Sciatic nerve (tissue), 2 donors: ENCODE results near the gene BABAM2. TPM values are rescaled to one million over a fixed set of nuclear protein-coding genes. Genes with fewer than 3 reads are reported as not detected.
"Not testable (repeated sequence)": the region's sequence is repeated elsewhere in the genome, so short reads cannot be mapped to it uniquely, and the experiment has no call there.

Experiments
- ATAC-seq: fragments of 200-7000 bp; cut with Tn5 transposase; one replicate; pipeline ENCODE4 v1.9.1; 2020; ENCODE audit warnings: mild to moderate bottlenecking, moderate library complexity
- DNase-seq: peaks from one replicate; pipeline ENCODE4 v3.0.0-alpha.2; 2020; ENCODE audit warnings: low spot score
- intact Hi-C: fragments of 100-400 bp; cut with DNase I; formaldehyde crosslinking; loops from one replicate; pipeline ENCODE4 v1.14.2; 2022
- total RNA-seq: library from RNA; stranded (reverse); fragmentation: NEBNext Ultra II Directional; extraction: Animal tissue kit (Norgen Biotek cat#: 25700); gene quantifications from one replicate; pipeline ENCODE4 v1.2.1, GENCODE V29; 2021
- donor health status: DM: no; HTN: no; CAD: no.
- donor health status: DM: no; HTN: no; CAD: no.

The BABAM2 gene
- total RNA-seq, 1 donor from 2014 or later = 38.2 TPM

DNA sequence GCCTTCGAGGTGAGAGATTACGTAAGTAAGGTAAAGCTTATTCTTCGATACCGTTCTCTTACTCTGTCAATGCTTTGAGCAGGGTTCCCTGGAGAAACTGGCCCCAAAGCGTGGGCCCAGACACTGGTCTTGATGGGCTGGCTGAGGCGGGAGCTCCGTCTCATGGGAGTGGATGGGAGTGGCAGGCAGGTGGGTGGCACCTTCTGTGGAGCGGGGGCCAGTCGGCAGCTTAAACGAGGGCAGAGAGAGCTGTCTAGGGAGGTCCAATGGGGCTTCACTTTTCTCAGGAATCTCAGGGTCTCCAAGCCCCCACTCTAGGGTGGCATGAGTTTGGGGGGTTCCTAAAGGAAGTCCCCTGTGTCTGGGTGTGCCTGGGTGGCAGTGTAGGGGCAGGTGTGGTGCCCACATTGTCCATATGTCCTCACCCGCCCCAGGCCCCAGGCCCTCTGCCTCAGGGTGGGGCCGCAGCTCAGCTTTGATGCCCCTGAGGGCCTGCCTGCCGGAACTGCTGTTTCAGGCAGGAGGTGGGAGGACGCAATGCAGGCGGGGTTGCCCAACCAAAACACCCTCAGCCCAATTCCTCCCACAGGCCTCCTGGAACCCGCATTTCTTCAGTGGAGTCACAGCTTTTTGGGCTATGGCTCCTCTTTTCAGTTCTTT lies 469.7 kb downstream of the BABAM2 start:
- intact Hi-C loops = no loop called here
- DNase-seq = no peak

GRCh38 chr2:28360718-28361293 lies 470.3 kb downstream of the BABAM2 start:
- DNase-seq (peak; percentile 69), ATAC-seq (no peak)
- intact Hi-C loops = no loop called here

More for the DNA sequence above, 469.7 kb downstream of the BABAM2 start:
- no peak for ATAC-seq

- DNase-seq (no peak), ATAC-seq (no peak)
- intact Hi-C loops = no loop called here
Measured at GRCh38 chr2:28361991-28362710, 471.6 kb downstream of the BABAM2 start.

DNA sequence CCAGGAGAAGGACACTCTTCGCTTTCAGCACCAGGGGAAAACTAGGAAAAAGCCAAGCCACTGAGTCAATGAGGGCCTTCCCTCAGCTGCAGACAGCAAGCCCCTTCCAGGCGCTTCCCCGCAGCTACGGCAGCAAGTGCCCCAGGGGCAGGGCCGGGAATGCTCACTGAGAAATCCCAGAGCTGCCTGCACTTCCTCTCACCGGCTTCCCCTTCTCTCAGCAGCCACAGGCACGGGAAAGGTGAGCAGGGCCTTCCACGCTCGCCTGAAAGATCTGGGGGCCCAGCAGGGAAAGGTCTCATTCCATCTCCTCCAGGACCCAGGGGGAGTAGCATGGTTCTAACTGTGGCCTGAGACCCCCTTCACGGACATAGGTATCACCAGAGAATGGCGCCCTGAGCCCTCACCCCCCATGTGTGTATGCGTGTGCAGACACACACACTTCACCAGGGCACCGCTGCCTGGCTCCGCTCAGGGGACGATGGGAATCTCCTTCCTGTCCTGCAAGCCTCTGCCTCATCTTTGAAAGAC lies 472.5 kb downstream of the BABAM2 start:
- intact Hi-C loops = no loop called here

DNA sequence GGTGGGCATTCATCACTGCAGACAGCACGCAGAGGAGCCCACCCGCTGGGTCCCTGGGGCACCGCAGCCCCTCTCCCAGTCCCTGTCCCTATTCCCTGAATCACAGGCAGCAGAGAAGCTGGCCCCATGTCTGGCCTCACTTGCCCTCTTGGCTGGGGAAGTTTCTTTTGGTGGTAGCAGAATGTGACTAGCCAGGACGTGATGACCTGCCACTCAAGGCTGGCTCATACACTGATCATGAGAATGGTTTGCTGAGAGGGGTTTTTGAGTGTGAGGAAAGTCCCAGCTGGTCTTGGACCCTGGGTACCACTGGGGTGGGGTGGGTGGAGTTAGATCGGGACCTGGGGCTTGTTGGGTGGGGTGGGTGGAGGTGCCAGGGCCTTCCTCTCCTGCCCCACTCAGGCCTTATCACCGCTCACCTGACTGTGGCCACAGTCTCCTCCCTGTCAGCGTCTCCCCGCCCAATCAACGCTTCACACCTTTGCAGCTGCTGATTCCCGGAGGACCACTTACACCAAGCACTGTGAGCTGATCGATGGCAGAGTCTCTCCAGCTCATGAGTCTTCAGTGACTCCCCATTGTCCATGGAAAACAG lies 473.3 kb downstream of the BABAM2 start:
- intact Hi-C loops = no loop called here
- ATAC-seq (no peak), DNase-seq (no peak)

More for the DNA sequence above, 472.5 kb downstream of the BABAM2 start:
- no peak for DNase-seq
- ATAC-seq = no peak

GRCh38 chr2:28364610-28365009 lies 474.1 kb downstream of the BABAM2 start:
- ATAC-seq = no peak
- intact Hi-C loops = no loop called here
- no peak for DNase-seq

- intact Hi-C loops = no loop called here
- DNase-seq = no peak
- ATAC-seq = no peak
Measured at GRCh38 chr2:28365158-28365557, 474.6 kb downstream of the BABAM2 start.

DNA sequence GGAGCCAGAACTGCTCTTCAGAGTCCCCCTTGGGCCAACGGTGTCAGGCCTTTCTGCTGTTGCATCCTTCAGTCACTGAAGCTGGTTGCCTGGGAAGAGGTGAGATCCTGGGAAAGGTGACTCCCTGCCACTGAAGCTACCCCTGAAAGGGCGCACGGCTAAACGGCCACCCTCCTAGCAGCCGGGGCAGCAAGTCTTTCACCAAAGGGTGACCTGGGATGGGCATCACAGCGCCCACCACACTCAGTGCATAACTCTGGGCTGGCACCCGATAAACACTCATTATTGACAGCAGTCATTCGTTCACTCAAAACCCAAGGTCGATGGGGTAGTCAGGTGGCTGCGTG lies 475.6 kb downstream of the BABAM2 start:
- intact Hi-C loops = no loop called here

GRCh38 chr2:28366496-28367282 lies 476.2 kb downstream of the BABAM2 start:
- DNase-seq (no peak), ATAC-seq (peak; percentile 35)
- intact Hi-C loops = no loop called here

More for the DNA sequence above, 475.6 kb downstream of the BABAM2 start:
- no peak for DNase-seq
- no peak for ATAC-seq

GRCh38 chr2:28367667-28368356 lies 477.3 kb downstream of the BABAM2 start:
- intact Hi-C loops = no loop called here
- no peak for ATAC-seq
- no peak for DNase-seq

GRCh38 chr2:28368357-28368798 lies 477.8 kb downstream of the BABAM2 start:
- no peak for DNase-seq
- intact Hi-C loops = no loop called here
- no peak for ATAC-seq

GRCh38 chr2:28369358-28369757 lies 478.8 kb downstream of the BABAM2 start:
- DNase-seq (no peak), ATAC-seq (no peak)
- intact Hi-C loops = no loop called here

- ATAC-seq = peak; percentile 42
- no peak for DNase-seq
- intact Hi-C loops = no loop called here
Measured at GRCh38 chr2:28370354-28370753, 479.8 kb downstream of the BABAM2 start.

DNA sequence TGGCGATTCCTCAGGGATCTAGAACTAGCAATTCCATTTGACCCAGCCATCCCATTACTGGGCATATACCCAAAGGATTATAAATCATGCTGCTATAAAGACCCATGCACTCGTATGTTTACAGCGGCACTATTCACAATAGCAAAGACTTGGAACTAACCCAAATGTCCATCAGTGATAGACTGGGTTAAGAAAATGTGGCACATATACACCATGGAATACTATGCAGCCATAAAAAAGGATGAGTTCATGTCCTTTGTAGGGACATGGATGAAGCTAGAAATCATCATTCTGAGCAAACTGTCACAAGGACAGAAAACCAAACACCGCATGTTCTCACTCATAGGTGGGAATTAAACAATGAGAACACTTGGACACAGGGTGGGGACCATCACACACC lies 481.2 kb downstream of the BABAM2 start:
- intact Hi-C loops, ATAC-seq, DNase-seq: not testable (repeated sequence)

DNA sequence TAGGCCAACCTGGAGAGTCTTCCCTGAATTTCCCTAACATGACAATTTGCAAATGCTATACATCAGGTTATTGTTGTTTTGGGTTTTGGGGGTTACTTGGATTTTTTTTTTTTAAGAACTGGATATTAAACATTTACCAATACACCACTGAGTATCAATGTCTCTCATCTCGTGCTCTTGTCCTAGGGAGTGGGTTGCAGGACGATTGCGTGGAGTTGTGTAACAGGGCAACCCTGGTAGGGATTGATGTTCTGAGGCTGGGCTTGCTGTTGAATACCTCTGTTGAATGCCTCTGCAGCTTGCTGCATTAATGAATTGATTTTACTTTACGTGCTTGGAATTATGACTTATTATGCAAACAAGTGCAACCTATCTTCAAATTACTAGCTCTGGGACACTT lies 483.3 kb downstream of the BABAM2 start:
- intact Hi-C loops = no loop called here
- no peak for DNase-seq
- ATAC-seq = no peak

DNA sequence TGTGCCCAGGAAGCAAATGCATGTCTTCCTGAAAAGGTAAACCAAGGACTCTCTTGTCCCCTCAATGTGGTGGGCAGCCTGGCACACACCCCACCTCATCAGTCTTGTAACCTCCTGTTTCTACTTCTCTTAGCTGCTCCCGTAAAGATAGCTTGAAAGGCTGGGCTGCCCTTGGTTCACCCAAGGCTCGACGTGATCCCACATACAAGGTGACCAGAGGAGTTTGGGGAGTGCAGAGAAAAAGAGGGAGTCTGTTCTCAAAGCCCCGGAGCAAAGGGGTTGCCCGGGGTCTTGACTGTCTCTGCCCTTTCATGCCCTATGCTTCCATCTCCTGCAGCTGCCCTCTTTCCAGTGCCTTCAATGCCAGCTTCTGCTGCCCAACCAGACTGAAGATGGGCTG lies 483.8 kb downstream of the BABAM2 start:
- ATAC-seq = no peak
- no peak for DNase-seq
- intact Hi-C loops = no loop called here

DNA sequence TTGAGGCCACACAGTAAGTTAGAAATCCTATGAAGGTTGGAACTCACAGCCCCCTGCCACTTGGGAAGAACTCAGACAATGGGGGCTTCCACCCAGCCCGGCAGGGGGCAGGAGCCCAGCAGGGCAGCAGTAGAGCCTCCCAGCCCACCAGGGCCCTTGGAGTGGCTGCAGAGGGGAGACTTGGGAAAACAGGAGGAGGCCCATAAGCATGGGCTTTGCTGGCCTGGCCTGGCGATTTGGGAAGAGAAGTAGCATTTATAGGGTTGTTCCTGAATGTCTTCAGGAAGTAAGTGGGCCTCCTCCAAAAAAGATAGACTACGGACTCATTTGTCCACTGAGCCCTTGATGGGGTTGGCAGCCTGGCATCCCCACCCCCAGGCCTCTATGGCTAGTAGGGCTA lies 484.7 kb downstream of the BABAM2 start:
- ATAC-seq = no peak
- intact Hi-C loops = no loop called here
- no peak for DNase-seq
